Measurements from ENCODE around the gene SLC12A8. TPM values are rescaled to one million over a fixed set of nuclear protein-coding genes. Genes with fewer than 3 reads are reported as not detected.
A peak's percentile ranks its signal among the peaks of the same experiment; 100 is the strongest.

Gene SLC12A8
- total RNA-seq, 1 donor from 2014 or later = 11.8 TPM

DNA sequence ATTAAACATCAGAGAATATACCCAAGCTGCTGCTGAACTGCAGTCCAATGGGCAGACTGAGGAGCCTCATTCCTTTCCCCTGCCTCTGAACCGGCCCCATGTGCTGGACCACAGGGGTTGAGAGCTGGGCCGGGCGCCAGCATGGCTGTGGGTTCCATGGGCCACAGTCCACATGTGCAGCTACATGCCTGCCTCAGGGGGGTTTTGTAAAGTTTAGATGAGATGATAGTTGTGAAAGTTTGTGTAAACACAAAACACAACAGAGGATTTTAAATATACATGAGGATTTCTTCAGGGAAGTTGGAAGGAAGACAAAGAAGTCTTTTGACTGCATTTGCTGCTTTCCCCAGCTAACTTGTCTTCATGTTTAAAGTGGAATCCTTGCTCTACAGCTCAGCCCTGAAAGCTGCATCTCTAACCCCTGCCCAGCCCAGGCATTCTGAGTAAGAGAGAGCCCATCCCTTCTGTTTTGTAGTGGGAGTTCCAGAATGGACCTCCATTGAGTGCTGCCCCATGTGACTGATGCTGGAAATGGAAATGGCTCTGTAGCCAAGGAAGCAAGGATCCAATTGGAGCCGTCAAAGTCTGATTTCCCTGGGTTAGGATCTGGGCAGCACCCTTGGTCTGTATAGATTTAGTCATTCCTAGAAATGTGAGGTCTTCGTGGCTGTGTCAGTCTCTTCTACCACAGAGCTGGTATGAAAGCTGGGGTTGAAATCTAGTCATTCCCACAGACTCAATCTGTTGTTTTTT lies 17.5 kb downstream of the SLC12A8 start:
- H3K27me3 ChIP-seq = no peaks in the 10 kb centered on the region
- TF ChIP-seq, protein P1, sequence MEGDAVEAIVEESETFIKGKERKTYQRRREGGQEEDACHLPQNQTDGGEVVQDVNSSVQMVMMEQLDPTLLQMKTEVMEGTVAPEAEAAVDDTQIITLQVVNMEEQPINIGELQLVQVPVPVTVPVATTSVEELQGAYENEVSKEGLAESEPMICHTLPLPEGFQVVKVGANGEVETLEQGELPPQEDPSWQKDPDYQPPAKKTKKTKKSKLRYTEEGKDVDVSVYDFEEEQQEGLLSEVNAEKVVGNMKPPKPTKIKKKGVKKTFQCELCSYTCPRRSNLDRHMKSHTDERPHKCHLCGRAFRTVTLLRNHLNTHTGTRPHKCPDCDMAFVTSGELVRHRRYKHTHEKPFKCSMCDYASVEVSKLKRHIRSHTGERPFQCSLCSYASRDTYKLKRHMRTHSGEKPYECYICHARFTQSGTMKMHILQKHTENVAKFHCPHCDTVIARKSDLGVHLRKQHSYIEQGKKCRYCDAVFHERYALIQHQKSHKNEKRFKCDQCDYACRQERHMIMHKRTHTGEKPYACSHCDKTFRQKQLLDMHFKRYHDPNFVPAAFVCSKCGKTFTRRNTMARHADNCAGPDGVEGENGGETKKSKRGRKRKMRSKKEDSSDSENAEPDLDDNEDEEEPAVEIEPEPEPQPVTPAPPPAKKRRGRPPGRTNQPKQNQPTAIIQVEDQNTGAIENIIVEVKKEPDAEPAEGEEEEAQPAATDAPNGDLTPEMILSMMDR (IDR thresholded peaks at IDR 0.05) = no peak
- ATAC-seq (no peak), DNase-seq (no peak)
- no peak overlapping the region for H3K27ac ChIP-seq
- H3K36me3 ChIP-seq = no peaks in the 10 kb centered on the region
- intact Hi-C loops (cut with DNase I) = no loop called here
- H3K9me3 ChIP-seq = no peaks in the 10 kb centered on the region
- no peak overlapping the region for H3K4me3 ChIP-seq
- H3K4me1 ChIP-seq = no peaks in the 10 kb centered on the region

- Histone ChIP-seq H3K4me3 (no peak overlapping the region), H3K9me3 (no peaks in the 10 kb centered on the region), H3K4me1 (no peaks in the 10 kb centered on the region), H3K27ac (no peak overlapping the region), H3K36me3 (no peaks in the 10 kb centered on the region), H3K27me3 (no peaks in the 10 kb centered on the region)
- ATAC-seq (no peak), DNase-seq (no peak)
- TF ChIP-seq, protein P1 (IDR thresholded peaks at IDR 0.05) = no peak
- intact Hi-C loops (cut with DNase I) = no loop called here
Observed at GRCh38 chr3:125194061-125194848, 18.3 kb downstream of the SLC12A8 start.

- no peaks in the 10 kb centered on the region for H3K36me3 ChIP-seq
- TF ChIP-seq, protein P1 (IDR thresholded peaks at IDR 0.05) = no peak
- ATAC-seq (peak; percentile 36), DNase-seq (no peak)
- no peaks in the 10 kb centered on the region for H3K9me3 ChIP-seq
- H3K27me3 ChIP-seq = no peaks in the 10 kb centered on the region
- intact Hi-C loops (cut with DNase I) = no loop called here
- H3K4me3 ChIP-seq = no peak overlapping the region
- H3K27ac ChIP-seq = no peak overlapping the region
- H3K4me1 ChIP-seq = no peaks in the 10 kb centered on the region
Observed at GRCh38 chr3:125192190-125193035, 20.1 kb downstream of the SLC12A8 start.

- DNase-seq (no peak), ATAC-seq (no peak)
- TF ChIP-seq, protein P1 (IDR thresholded peaks at IDR 0.05) = no peak
- Histone ChIP-seq H3K27me3 (no peaks in the 10 kb centered on the region), H3K36me3 (no peaks in the 10 kb centered on the region), H3K4me1 (no peaks in the 10 kb centered on the region), H3K27ac (no peak overlapping the region), H3K9me3 (no peaks in the 10 kb centered on the region), H3K4me3 (no peak overlapping the region)
- intact Hi-C loops (cut with DNase I) = no loop called here
Observed at GRCh38 chr3:125191730-125192129, 20.8 kb downstream of the SLC12A8 start.

DNA sequence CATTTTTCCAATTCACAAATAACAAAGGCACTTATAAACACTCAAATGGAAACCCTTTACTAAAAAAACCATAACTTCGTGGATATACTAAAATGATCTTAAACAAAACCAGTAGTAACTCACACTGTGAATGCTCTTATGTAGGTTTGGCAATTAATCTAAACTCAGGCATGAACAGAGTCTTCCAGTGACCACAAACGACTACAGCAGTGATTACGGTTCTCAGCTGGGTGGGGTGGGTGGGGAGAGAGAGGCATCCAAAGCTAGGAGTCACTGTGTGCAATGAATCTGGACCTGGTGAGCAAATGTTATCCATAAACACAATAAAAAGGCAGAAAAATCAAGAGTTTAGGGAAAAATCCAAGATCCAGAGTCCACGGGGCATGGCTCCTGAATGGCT lies 21.3 kb downstream of the SLC12A8 start:
- no peaks in the 10 kb centered on the region for H3K9me3 ChIP-seq
- no peaks in the 10 kb centered on the region for H3K4me1 ChIP-seq
- ATAC-seq (no peak), DNase-seq (no peak)
- no peaks in the 10 kb centered on the region for H3K36me3 ChIP-seq
- H3K4me3 ChIP-seq = no peak overlapping the region
- H3K27ac ChIP-seq = no peak overlapping the region
- H3K27me3 ChIP-seq = no peaks in the 10 kb centered on the region
- TF ChIP-seq, protein P1 (IDR thresholded peaks at IDR 0.05) = no peak
- intact Hi-C loops (cut with DNase I) = no loop called here

Measured in upper lobe of right lung (tissue), 1 donor.